K562 (cell line): ENCODE results near the gene TP63. TPM values are rescaled to one million over a fixed set of nuclear protein-coding genes. Genes with fewer than 3 reads are reported as not detected.

Source experiments
- ATAC-seq: fragments of 200-7000 bp; cut with Tn5 transposase; 3 replicates; pipeline ENCODE4 v1.9.1; 2020; ENCODE audit warnings: moderate library complexity
- BruUV-seq: library from RNA; stranded (reverse); fragments of 400-500 nt; replicated peaks from 2 replicates; lab custom pipeline; 2021; lab: Mats Ljungman, UMichigan
- CTCF ChIA-PET: fragments of 300-600 bp; formaldehyde crosslinking; extraction: SDS; loops from one replicate; lab custom pipeline; 2021; ENCODE audit warnings: low intra/inter-chr PET ratio; lab: Yijun Ruan, JAX
- POLR2A ChIA-PET: fragments of 300-600, 350-650 bp; sonication (Branson Sonifier 250); formaldehyde crosslinking; extraction: SDS; loops from one replicate; lab custom pipeline; 2021; ENCODE audit warnings: antibody characterized with exemption, inconsistent platforms; lab: Yijun Ruan, JAX
- DNase-seq, 4 experiments: peaks; one replicate each; pipeline versions ENCODE4 v3.0.0 to v3.0.0-alpha.2; 2011 to 2018; ENCODE audit warnings: low spot score in 3 of 4, mixed read lengths in 3 of 4; ENCODE audit errors: extremely low read depth in 1 of 4
- FAIRE-seq: peaks from 2 replicates; lab custom pipeline; 2011; peaks lifted over from hg19 to GRCh38; lab: Jason Lieb, UNC
- H2AFZ ChIP-seq: 2 replicates; pipeline ENCODE4 v1.6.0; 2011; ENCODE audit warnings: low read depth, low read length, control low read depth, inconsistent platforms
- H3K27ac ChIP-seq: fragments of 200-600 bp; 3 replicates; pipeline ENCODE4 v1.8.0; 2011; ENCODE audit warnings: low read depth, mild to moderate bottlenecking, control low read depth, inconsistent platforms, low read length, moderate library complexity, mixed read lengths; ENCODE audit errors: extremely low read depth
- H3K27me3 ChIP-seq, 2 experiments: fragments of 300-600 bp in 1 of 2; 2 replicates in 1 of 2; 3 replicates in 1 of 2; pipeline versions ENCODE4 v1.6.0 to v1.8.0; 2011; ENCODE audit warnings: inconsistent platforms in 2 of 2, low read length in 2 of 2, mild to moderate bottlenecking in 1 of 2, mixed read lengths in 1 of 2, moderate library complexity in 1 of 2; ENCODE audit not compliant: control insufficient read depth in 2 of 2, insufficient read depth in 2 of 2
- H3K36me3 ChIP-seq: fragments of 300-600 bp; 3 replicates; pipeline ENCODE4 v1.8.0; 2011; ENCODE audit warnings: mild to moderate bottlenecking, low read length, inconsistent platforms; ENCODE audit not compliant: control insufficient read depth, insufficient read depth
- H3K4me1 ChIP-seq, 2 experiments: fragments of 200-600 bp in 1 of 2; replicated peaks in 1 of 2; 2 replicates in 1 of 2; 3 replicates in 1 of 2; pipeline versions ENCODE4 v1.5.1 to v1.8.0; 2011; ENCODE audit warnings: inconsistent platforms in 2 of 2, low read length in 2 of 2, mild to moderate bottlenecking in 1 of 2, mixed read lengths in 1 of 2, moderate library complexity in 1 of 2; ENCODE audit not compliant: control insufficient read depth in 2 of 2, insufficient read depth in 2 of 2
- H3K4me2 ChIP-seq: 2 replicates; pipeline ENCODE4 v1.6.1; 2011; ENCODE audit warnings: low read length, control low read depth, inconsistent platforms, mixed read lengths; ENCODE audit not compliant: insufficient read depth
- H3K4me3 ChIP-seq: fragments of 200-600 bp; sonication (generic), shearing (Covaris generic); 2 replicates; pipeline ENCODE4 v1.5.1; 2016; ENCODE audit warnings: control low read depth, inconsistent platforms
- H3K79me2 ChIP-seq: fragments of 200-600 bp; 3 replicates; pipeline ENCODE4 v1.8.0; 2011; ENCODE audit warnings: low read length, inconsistent platforms; ENCODE audit not compliant: control insufficient read depth, insufficient read depth
- H3K9ac ChIP-seq, 2 experiments: 2 replicates each; pipeline versions ENCODE4 v1.6.0 to v1.6.1; 2011; ENCODE audit warnings: low read depth in 2 of 2, low read length in 2 of 2, control low read depth in 1 of 2, inconsistent platforms in 1 of 2, mild to moderate bottlenecking in 1 of 2, mixed read lengths in 1 of 2; ENCODE audit not compliant: insufficient read depth in 1 of 2
- H3K9me1 ChIP-seq: one replicate; pipeline ENCODE4 v1.6.0; 2011; ENCODE audit warnings: inconsistent platforms, mild to moderate bottlenecking, low read length, moderate library complexity; ENCODE audit not compliant: control insufficient read depth, insufficient read depth
- H3K9me3 ChIP-seq: replicated peaks from 2 replicates; pipeline ENCODE4 v1.5.1; 2011; ENCODE audit warnings: low read depth, low read length, inconsistent platforms; ENCODE audit not compliant: control insufficient read depth, insufficient read depth
- H4K20me1 ChIP-seq: replicated peaks from 2 replicates; pipeline ENCODE4 v1.6.1; 2011; ENCODE audit warnings: low read length, inconsistent platforms, mixed read lengths; ENCODE audit not compliant: control insufficient read depth, insufficient read depth
- CREBBP ChIP-seq: IDR thresholded peaks from one replicate; pipeline ENCODE4 v1.6.1; 2012; ENCODE audit warnings: low read depth, mild to moderate bottlenecking, control low read depth, inconsistent platforms, low read length
- EZH2 ChIP-seq: IDR thresholded peaks from 2 replicates; pipeline ENCODE4 v1.6.1; 2012; ENCODE audit warnings: low read depth, mild to moderate bottlenecking, inconsistent platforms, low read length, borderline replicate concordance
- MYBL2 ChIP-seq, 2 experiments: fragments of 450-650 bp in 1 of 2; sonication (generic) in 1 of 2; formaldehyde crosslinking in 1 of 2; IDR thresholded peaks; 2 replicates each; pipeline versions ENCODE4 v1.6.1 to v1.8.1; 2017 to 2022; ENCODE audit warnings: borderline replicate concordance in 1 of 2, inconsistent platforms in 1 of 2, low read depth in 1 of 2, mild to moderate bottlenecking in 1 of 2, missing genetic modification reagents in 1 of 2, moderate library complexity in 1 of 2
- NR4A1 ChIP-seq, 2 experiments: fragments of 250-450 bp in 1 of 2; fragments of 450-650 bp in 1 of 2; sonication (Bioruptor Pico) in 1 of 2; IDR thresholded peaks; 2 replicates each; pipeline versions ENCODE4 v1.4.0 to v1.6.1; 2016 to 2020; ENCODE audit warnings: mild to moderate bottlenecking in 2 of 2, missing compliant biosample characterization in 1 of 2, missing genetic modification characterization in 1 of 2, moderate library complexity in 1 of 2
- PCBP2 ChIP-seq: fragments of 200-400 bp; formaldehyde crosslinking; IDR thresholded peaks from 2 replicates; pipeline ENCODE4 v1.6.1; 2018; ENCODE audit warnings: low read length, low read depth, mild to moderate bottlenecking, moderate library complexity; ENCODE audit not compliant: poor library complexity, severe bottlenecking
- POLR2A ChIP-seq: fragments of 450-650 bp; conservative IDR thresholded peaks from 2 replicates; pipeline ENCODE4 v1.6.1; 2016
- PURB ChIP-seq: sonication (generic); formaldehyde crosslinking; IDR thresholded peaks from 2 replicates; pipeline ENCODE4 v1.9.0; 2021; ENCODE audit warnings: low read depth, mild to moderate bottlenecking, missing genetic modification reagents
- STAG1 ChIP-seq: sonication (generic); formaldehyde crosslinking; IDR thresholded peaks from 2 replicates; pipeline ENCODE4 v1.5.0; 2020; ENCODE audit warnings: missing genetic modification reagents, borderline replicate concordance
- XRCC4 ChIP-seq: IDR thresholded peaks from one replicate; pipeline ENCODE4 v1.6.1; 2011; ENCODE audit not compliant: insufficient read depth, insufficient read length; ENCODE audit errors: extremely low read depth
- ZNF280B ChIP-seq: fragments of 250-450 bp; sonication (Bioruptor Pico); IDR thresholded peaks from 2 replicates; pipeline ENCODE4 v1.5.1; 2021; ENCODE audit warnings: mild to moderate bottlenecking
- WGBS: fragments of 100-300 bp; shearing (Covaris generic); methylation state at CpG from one replicate; pipeline ENCODE4 v1.1.6; 2016; ENCODE audit warnings: low coverage, mixed read lengths; ENCODE audit not compliant: insufficient coverage; ENCODE audit errors: missing lambda C conversion rate; 5-methylcytosine and 5-hydroxymethylcytosine counted together
- in situ Hi-C: fragments of 300-500 bp; cut with MboI; formaldehyde crosslinking; loops from 4 replicates; pipeline ENCODE4 v1.15.0; 2018; ENCODE audit warnings: inconsistent platforms, mixed read lengths
- intact Hi-C: fragments of 100-400 bp; cut with micrococcal nuclease; formaldehyde crosslinking; loops from 2 replicates; pipeline ENCODE4 v1.14.2; 2022
- polyA plus RNA-seq, 8 experiments: library from polyadenylated mRNA; depleted of rRNA in 4 of 8; stranded (reverse) in 5 of 8; unstranded in 3 of 8; fragments of >200 nt; fragmentation: Nextera tagmentation in 2 of 8; fragmentation: Illumina TruSeq in 1 of 8; extraction: Ambion mirVana in 2 of 8; extraction: Trizol in 1 of 8; gene quantifications; 2 replicates each; pipeline versions ENCODE4 v1.2.1 to v1.2.3, GENCODE V29; 2011 to 2014; ENCODE audit warnings: inconsistent platforms in 1 of 8, missing spikeins in 1 of 8
- total RNA-seq, 7 experiments: library from RNA; depleted of rRNA in 6 of 7; stranded (reverse); fragments of >200 nt in 6 of 7; fragmentation: Illumina TruSeq in 2 of 7; extraction: Trizol in 2 of 7; gene quantifications; 2 replicates each; pipeline versions ENCODE4 v1.2.1 to v1.2.3, GENCODE V29; 2011 to 2021; ENCODE audit warnings: low replicate concordance in 1 of 7
- TF ChIP-seq, protein P1 (sequence below): IDR thresholded peaks from 3 replicates; pipeline ENCODE4 v1.6.1; 2011; ENCODE audit warnings: borderline replicate concordance, mild to moderate bottlenecking; ENCODE audit not compliant: insufficient read length, insufficient read depth

TP63 gene
- total and polyA plus RNA-seq, 9 of the 15 experiments (the other 6 are each of a cell fraction or from before 2014, with no cell fraction given): 0.32 to 1.4 (median 0.50) TPM

DNA sequence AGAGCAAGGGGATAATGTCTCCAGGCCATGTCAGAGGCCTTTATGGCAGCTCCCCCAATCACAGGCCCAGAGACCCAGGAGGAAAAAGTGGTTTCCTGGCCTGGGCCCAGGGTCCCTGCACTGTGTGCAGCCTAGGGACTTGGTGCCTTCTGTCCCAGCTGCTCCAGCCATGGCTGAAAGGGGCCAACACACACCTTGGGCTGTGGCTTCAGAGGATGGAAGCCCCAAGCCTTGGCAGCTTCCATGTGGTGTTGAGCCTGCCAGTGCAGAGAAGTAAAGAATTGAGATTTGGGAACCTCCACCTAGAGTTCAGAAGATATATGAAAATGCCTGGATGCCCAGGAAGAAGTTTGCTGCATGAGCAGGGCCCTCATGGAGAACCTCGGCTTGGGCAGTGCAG lies 18.1 kb upstream of the TP63 start (continued):
- TF ChIP-seq PURB (CRISPR knock-in tag) (no peak), CREBBP (no peak), POLR2A (no peak)
- TF ChIP-seq, all 486 proteins: peak for 0

DNA sequence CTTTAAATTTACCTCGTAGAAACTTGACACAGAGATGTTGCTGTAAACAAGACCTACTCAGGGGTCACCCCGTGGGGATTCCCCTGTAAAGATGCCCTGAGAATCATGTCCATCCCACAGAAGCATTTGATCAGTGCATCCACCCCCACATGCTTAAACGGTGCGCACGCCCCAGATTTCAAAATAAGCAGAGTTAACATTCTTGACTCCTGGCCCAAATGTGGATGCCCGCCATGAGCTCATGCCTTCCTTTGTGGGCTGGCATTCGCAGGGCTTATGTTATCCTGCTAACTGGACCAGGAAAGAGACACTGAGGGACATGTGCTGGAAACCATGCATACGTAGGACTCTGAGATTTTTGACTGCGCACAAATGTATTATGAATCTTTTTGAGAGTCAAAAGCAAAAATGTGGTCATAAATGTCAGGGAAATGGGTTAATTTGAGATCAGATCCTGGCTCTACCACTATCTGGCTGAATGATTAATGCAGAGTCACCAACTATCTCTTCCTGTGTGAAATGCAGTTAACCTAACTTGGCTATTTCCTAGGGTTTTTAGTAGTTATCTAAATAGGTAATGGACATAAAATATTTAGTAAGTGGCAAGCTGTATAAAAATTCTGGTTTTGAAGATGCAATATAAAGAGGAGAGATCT lies 9.1 kb upstream of the TP63 start:
- no peak overlapping the region for H3K9ac ChIP-seq
- POLR2A ChIA-PET: no interaction called here
- no peak for FAIRE-seq

DNA sequence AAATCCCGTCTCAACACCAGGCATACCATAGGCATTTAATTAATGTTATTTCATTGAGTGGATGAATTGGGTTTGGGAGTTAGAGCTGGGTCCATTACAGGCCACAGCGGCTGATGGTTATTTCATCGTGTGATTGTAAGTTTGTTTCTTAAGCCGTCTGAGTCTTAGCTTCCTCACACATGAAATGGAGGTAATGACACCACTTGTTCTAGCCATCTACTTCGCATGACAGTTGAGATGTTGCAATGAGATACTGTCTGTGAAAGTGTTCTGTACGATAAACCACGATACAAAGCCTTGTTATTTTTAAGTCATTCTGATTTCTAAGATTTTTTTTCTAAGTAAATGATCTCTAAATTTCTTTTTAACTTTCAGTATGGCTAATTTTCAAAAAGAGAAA lies 8.6 kb upstream of the TP63 start:
- intact Hi-C loops: no loop called here
- H3K9ac ChIP-seq: no peak overlapping the region
- H3K4me3 ChIP-seq: no peak overlapping the region
- FAIRE-seq (no peak), DNase-seq (no peak), ATAC-seq (no peak)
- no peaks in the 10 kb centered on the region for H3K27me3 ChIP-seq
- no peaks in the 10 kb centered on the region for H3K4me1 ChIP-seq
- in situ Hi-C loops: no loop called here
- H3K79me2 ChIP-seq: no peaks in the 10 kb centered on the region
- POLR2A ChIA-PET: no interaction called here
- BruUV-seq: no TSS peak
- CTCF ChIA-PET: no interaction called here
- no peak overlapping the region for H3K4me2 ChIP-seq
- H4K20me1 ChIP-seq: no peaks in the 10 kb centered on the region
- 3% methylated on average over 7 of the region's 7 CpGs for WGBS
- H3K27ac ChIP-seq: no peak overlapping the region
- no peak overlapping the region for H2AFZ ChIP-seq
- no peaks in the 10 kb centered on the region for H3K9me1 ChIP-seq
- H3K9me3 ChIP-seq: 0 out of 2 replicates have a peak, but pooled peaks cover 1% of the 10 kb centered on the region
- no peaks in the 10 kb centered on the region for H3K36me3 ChIP-seq
- TF ChIP-seq ZNF280B (CRISPR knock-in tag): no peak
- no peak for TF ChIP-seq EZH2
- no peak for TF ChIP-seq NR4A1 (CRISPR knock-in tag; IDR thresholded peaks at IDR 0.05)
- TF ChIP-seq NR4A1 (tag; IDR thresholded peaks at IDR 0.05): no peak
- no peak for TF ChIP-seq PCBP2
- no peak for TF ChIP-seq MYBL2 (IDR thresholded peaks at IDR 0.05; ENCODE audit: low read depth)
- TF ChIP-seq MYBL2 (CRISPR knock-in tag; IDR thresholded peaks at IDR 0.05; ENCODE audit: borderline replicate concordance): no peak
- no peak for TF ChIP-seq STAG1
- TF ChIP-seq, protein P1, sequence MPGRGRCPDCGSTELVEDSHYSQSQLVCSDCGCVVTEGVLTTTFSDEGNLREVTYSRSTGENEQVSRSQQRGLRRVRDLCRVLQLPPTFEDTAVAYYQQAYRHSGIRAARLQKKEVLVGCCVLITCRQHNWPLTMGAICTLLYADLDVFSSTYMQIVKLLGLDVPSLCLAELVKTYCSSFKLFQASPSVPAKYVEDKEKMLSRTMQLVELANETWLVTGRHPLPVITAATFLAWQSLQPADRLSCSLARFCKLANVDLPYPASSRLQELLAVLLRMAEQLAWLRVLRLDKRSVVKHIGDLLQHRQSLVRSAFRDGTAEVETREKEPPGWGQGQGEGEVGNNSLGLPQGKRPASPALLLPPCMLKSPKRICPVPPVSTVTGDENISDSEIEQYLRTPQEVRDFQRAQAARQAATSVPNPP: no peak

More for the DNA sequence above, 9.1 kb upstream of the TP63 start:
- CTCF ChIA-PET: no interaction called here
- H3K27ac ChIP-seq: no peak overlapping the region
- 8% methylated on average over 9 of the region's 9 CpGs for WGBS
- no peak overlapping the region for H2AFZ ChIP-seq
- DNase-seq: no peak
- no peak for ATAC-seq
- H3K36me3 ChIP-seq: no peaks in the 10 kb centered on the region
- H3K27me3 ChIP-seq: no peaks in the 10 kb centered on the region
- H3K4me2 ChIP-seq: no peak overlapping the region
- 0 out of 2 replicates have a peak, but pooled peaks cover 1% of the 10 kb centered on the region for H3K9me3 ChIP-seq
- intact Hi-C loops: no loop called here
- H3K4me1 ChIP-seq: no peaks in the 10 kb centered on the region
- H3K4me3 ChIP-seq: no peak overlapping the region
- no peak for TF ChIP-seq XRCC4
- TF ChIP-seq, all 486 proteins: peak for 0
- no TSS peak for BruUV-seq
- no peaks in the 10 kb centered on the region for H4K20me1 ChIP-seq
- no peaks in the 10 kb centered on the region for H3K79me2 ChIP-seq
- in situ Hi-C loops: no loop called here
- H3K9me1 ChIP-seq: no peaks in the 10 kb centered on the region
